Measurements from ENCODE around the gene PCSK5.

DNA sequence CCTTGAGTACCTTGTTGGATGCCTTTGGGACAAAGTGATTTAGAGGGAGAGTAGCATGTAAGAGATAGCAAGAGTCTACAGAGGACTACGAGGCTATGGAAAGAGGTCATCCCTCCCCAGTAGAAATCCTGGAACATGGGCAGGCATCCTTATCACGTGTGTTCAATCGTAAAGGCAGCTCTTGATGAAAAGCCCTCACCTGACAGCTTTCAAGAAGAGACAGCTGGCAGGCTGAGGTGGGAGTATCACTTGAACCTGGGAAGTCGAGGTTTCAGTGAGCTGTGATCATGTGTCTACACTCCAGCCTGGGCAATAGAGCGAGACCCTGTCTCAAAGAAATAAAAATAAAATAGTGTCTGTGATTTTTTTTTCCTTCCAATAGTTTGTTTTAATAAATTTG lies 112.6 kb downstream of the PCSK5 start:
- TF ChIP-seq, protein P1, sequence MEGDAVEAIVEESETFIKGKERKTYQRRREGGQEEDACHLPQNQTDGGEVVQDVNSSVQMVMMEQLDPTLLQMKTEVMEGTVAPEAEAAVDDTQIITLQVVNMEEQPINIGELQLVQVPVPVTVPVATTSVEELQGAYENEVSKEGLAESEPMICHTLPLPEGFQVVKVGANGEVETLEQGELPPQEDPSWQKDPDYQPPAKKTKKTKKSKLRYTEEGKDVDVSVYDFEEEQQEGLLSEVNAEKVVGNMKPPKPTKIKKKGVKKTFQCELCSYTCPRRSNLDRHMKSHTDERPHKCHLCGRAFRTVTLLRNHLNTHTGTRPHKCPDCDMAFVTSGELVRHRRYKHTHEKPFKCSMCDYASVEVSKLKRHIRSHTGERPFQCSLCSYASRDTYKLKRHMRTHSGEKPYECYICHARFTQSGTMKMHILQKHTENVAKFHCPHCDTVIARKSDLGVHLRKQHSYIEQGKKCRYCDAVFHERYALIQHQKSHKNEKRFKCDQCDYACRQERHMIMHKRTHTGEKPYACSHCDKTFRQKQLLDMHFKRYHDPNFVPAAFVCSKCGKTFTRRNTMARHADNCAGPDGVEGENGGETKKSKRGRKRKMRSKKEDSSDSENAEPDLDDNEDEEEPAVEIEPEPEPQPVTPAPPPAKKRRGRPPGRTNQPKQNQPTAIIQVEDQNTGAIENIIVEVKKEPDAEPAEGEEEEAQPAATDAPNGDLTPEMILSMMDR (conservative IDR thresholded peaks at IDR 0.05; ENCODE audit: low read depth, low read length), result no peak
- no peak for TF ChIP-seq EZH2 (IDR thresholded peaks at IDR 0.05; ENCODE audit: borderline replicate concordance, low read depth, low read length, poor library complexity, severe bottlenecking)

All from A673 (cell line).